ENCODE measurements around the gene C14orf132. TPM values are rescaled to one million over a fixed set of nuclear protein-coding genes. Genes with fewer than 3 reads are reported as not detected.
"Not testable (repeated sequence)": the region's sequence is repeated elsewhere in the genome, so short reads cannot be mapped to it uniquely, and the experiment has no call there.

C14orf132 gene
- 2.8 and 3.7 TPM in 2 replicates for total RNA-seq

- peak; percentile 21 for DNase-seq
These were observed at the start of gene C14orf132 for GRCh38 chr14:96038920-96039632. Gene C14orf132 (plus strand): TSS chr14:96039362. CDS start chr14:96039501, 139 bp downstream.

GRCh38 chr14:95993768-95994592, 45.2 kb upstream of the C14orf132 start:
- peak; percentile 67 for DNase-seq

GRCh38 chr14:95994593-95994928, 44.6 kb upstream of the C14orf132 start:
- DNase-seq: no peak

- peak; percentile 11 for DNase-seq
These were observed 40.5 kb upstream of the C14orf132 start for GRCh38 chr14:95998656-95999055.

- DNase-seq: no peak
These were observed 37.2 kb upstream of the C14orf132 start for GRCh38 chr14:96001866-96002497.

GRCh38 chr14:96002498-96002884, 36.7 kb upstream of the C14orf132 start:
- no peak for DNase-seq

- DNase-seq: no peak
These were observed 28.0 kb upstream of the C14orf132 start for GRCh38 chr14:96011131-96011530.

GRCh38 chr14:96011607-96012006, 27.6 kb upstream of the C14orf132 start:
- no peak for DNase-seq

GRCh38 chr14:96012757-96013156, 26.4 kb upstream of the C14orf132 start:
- not testable (repeated sequence) for DNase-seq

- no peak for DNase-seq
These were observed 25.0 kb upstream of the C14orf132 start for GRCh38 chr14:96014176-96014575.

GRCh38 chr14:96016501-96017160, 22.5 kb upstream of the C14orf132 start:
- no peak for DNase-seq

- DNase-seq: no peak
These were observed 21.3 kb upstream of the C14orf132 start for GRCh38 chr14:96017882-96018281.

GRCh38 chr14:96027431-96028355, 11.5 kb upstream of the C14orf132 start:
- DNase-seq: no peak

- no peak for DNase-seq
These were observed 10.0 kb upstream of the C14orf132 start for GRCh38 chr14:96029089-96029645.

GRCh38 chr14:96030108-96030760, 8.9 kb upstream of the C14orf132 start:
- DNase-seq: no peak

GRCh38 chr14:96031691-96032090, 7.5 kb upstream of the C14orf132 start:
- DNase-seq: no peak

GRCh38 chr14:96035456-96035855, 3.7 kb upstream of the C14orf132 start:
- no peak for DNase-seq

- DNase-seq: no peak
These were observed 1.1 kb upstream of the C14orf132 start for GRCh38 chr14:96037891-96038557.

GRCh38 chr14:96038558-96038919, 623 bp upstream of the C14orf132 start:
- DNase-seq: no peak

- DNase-seq: peak; percentile 4
These were observed 610 bp downstream of the C14orf132 start for GRCh38 chr14:96039633-96040311.

All from dermis blood vessel endothelial cell (primary cell).